DMS53 treated with DMSO at 0.1 percent for 48 hours (cell line): ENCODE measurements around the gene CDNF.
"Not testable (repeated sequence)": the region's sequence is repeated elsewhere in the genome, so short reads cannot be mapped to it uniquely, and the experiment has no call there.

Experiments used
- DNase-seq: peaks from one replicate; lab custom pipeline; 2025; ENCODE audit not compliant: unreplicated experiment; lab: John Stamatoyannopoulos, UW

Gene CDNF

DNA sequence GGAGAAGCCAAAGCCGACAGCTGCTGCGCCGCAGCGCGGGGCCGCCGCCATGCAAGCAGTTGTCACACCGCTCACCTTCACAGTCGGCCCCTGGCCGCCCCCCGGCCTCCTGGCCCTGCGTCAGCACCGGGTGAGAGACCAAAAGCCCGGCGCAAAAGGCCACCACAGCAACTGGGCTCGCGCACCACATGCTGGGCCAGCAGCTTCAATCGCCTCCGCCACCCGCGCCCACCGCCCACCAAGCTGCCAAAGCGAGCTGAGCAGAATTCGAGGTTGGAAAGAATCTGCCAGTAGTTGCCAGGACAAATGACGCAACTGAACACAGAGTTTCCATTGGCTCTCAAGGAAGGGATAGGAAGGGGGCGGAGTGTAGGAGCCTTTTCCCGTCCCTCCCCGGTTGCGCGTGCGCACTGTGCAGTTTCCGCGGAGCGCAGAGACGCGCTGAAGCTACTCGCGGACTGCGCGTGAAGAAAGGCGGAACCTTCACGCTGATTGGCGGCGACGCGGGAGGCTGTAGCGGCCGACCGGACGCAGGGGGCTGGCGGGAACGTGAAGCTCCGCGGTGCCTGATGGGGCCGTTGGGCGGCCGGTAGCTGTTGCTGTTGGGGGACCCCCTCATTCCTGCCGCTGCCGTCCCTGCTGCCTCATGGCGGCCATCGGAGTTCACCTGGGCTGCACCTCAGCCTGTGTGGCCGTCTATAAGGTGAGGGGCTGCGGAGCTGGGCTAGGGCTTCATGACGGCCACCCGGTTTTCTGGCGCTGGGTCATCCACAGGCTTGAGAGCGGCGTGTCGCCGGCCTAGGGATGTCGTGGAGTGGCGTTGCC is at the start of gene CDNF, which contains the start of the genes HSPA14 and MSANTD7:
Gene CDNF, minus strand, starts transcription at position 281 of the 825 bp plus-strand sequence. Its CDS starts 91 bp downstream, at position 190.
Gene HSPA14, plus strand, starts transcription at position 550 of the 825 bp plus-strand sequence. Its CDS starts 97 bp downstream, at position 647.
Gene MSANTD7, plus strand, starts transcription at position 550 of the 825 bp plus-strand sequence. CDS start 3,979 bp downstream, outside the sequence.
- DNase-seq, result peak; percentile 100

DNA sequence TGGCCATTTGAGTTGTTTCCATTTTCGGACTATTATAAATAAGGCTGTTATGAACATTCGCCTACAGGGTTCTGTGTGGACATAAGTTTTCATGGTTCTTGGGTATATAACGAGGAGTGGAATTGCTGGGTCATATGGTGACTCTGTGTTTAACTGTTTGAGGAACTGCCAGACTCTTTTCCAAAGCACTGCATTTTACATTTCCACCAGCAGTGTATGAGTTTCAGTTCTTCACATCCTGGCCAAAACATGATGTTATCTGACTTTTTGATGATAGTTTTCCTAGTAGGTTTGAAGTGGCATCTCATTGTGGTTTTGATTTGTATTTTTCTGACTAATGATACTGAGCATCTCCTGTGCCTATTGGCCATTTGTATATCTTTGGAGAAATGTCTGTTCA is 46.2 kb upstream of the CDNF start:
- DNase-seq, result no peak

DNA sequence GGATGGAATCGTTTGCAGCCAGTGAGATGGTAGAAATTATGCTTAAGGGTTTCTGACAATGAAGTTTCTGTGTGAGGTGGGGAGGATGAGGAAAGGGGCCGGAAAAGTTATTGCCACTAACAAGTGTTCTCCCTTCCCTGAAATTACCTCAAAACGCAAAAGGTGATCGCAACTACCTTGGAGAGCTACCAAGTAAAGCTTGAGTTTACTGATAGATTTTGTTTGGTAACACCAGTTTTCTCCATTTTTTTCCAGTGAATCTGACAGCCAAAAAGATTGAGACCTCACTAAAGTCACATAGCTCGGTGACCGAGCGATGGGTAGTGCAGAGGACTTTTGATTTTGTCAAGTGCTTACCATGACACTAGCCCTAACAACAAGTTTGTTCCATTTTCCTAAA is 42.4 kb upstream of the CDNF start:
- DNase-seq, result no peak

DNA sequence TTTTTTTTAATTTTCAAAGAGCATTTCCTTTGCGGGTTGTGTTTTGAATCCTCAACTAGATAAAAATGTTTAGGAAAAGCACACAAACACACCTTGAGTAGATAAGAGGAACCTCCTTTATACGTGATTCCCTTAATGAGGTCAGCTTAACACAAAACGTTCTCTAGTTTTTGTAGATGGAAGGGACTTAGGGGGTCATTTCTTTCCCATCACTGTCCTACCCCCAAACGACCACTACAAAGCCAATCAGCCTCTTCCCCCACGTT is 42.0 kb upstream of the CDNF start:
- no peak for DNase-seq

GRCh38 chr10:14879124-14879927 is 41.5 kb upstream of the CDNF start:
- DNase-seq, result no peak

DNA sequence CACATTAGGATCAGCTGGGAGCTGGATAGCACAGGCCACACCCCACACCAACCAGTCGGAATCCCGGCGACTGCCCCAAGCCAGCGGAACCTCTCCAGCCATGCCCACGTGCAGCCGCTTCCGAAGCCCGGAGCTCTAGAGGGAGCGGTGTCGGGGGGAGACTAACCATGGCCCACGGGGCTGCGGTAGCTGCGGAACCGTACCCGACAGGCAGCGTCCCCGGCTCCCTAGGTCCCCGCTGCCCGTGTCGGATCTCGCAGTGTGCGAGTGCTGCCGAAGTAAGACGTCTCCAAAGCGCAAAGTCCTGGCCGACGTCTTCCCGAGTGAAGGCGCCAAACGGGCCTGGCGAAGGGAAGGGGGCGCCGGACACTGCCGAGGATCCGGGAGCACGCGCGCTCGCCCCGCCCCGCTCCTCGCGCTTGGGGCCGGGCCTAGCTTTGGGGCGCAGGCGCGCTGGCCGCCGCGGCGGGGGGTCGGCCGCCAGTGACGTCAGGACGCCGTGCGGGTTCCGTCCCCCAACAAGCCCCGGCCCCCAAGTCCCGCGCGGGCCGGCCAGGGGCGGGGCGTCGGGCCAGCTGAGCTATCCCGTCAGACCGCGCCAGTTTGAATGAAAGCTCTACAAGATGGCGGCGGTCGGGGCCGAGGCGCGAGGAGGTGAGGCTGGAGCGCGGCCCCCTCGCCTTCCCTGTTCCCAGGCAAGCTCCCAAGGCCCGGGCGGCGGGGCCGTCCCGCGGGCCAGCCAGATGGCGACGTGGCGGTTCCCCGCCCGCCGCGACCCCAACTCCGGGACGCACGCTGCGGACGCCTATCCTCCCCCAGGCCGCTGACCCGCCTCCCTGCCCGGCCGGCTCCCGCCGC is 40.7 kb upstream of the CDNF start, which contains the start of gene SUV39H2:
Gene SUV39H2, plus strand, starts transcription at position 601 of the 858 bp plus-strand sequence. Its CDS starts 23 bp downstream, at position 624.
- DNase-seq, result peak; percentile 85

DNA sequence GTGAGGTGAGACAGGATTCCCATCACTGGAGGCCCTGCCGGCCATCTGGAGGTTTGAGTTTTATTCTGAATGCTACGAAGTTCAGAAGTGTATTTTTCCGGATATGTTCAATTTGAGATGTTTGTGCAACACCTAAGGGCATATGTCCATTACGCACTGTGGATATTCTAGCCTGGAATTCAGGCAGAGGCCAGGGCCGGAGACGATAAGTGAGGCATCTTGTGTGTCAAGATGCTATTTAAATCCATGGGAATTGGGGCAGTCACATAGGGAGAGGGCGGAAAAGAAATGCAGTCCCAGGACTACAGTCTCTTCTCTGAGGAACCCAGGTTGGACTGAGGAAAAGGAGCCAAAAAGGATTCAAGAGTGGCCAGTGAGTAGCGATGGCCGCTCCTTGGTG is 38.9 kb upstream of the CDNF start:
- no peak for DNase-seq

- no peak for DNase-seq
Measured at GRCh38 chr10:14875941-14876340, 38.1 kb upstream of the CDNF start.

- DNase-seq, result no peak
Measured at GRCh38 chr10:14873090-14873760, 35.4 kb upstream of the CDNF start.

DNA sequence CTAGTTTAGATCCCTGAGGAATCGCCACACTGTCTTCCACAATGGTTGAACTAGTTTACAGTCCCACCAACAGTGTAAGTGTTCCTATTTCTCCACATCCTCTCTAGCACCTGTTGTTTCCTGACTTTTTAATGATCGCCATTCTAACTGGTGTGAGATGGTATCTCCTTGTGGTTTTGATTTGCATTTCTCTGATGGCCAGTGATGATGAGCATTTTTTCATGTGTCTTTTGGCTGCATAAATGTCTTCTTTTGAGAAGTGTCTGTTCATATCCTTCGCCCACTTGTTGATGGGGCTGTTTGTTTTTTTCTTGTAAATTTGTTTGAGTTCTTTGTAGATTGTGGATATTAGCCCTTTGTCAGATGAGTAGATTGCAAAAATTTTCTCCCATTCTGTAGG is 27.0 kb upstream of the CDNF start:
- not testable (repeated sequence) for DNase-seq

DNA sequence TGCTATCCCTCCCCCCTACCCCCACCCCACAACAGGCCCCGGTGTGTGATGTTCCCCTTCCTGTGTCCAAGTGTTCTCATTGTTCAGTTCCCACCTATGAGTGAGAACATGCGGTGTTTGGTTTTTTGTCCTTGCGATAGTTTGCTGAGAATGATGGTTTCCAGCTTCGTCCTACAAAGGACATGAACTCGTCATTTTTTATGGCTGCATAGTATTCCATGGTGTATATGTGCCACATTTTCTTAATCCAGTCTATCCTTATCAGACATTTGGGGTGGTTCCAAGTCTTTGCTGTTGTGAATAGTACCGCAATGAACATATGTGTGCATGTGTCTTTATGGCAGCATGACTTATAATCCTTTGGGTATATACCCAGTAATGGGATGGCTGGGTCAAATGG is 26.6 kb upstream of the CDNF start:
- DNase-seq, result not testable (repeated sequence)

DNA sequence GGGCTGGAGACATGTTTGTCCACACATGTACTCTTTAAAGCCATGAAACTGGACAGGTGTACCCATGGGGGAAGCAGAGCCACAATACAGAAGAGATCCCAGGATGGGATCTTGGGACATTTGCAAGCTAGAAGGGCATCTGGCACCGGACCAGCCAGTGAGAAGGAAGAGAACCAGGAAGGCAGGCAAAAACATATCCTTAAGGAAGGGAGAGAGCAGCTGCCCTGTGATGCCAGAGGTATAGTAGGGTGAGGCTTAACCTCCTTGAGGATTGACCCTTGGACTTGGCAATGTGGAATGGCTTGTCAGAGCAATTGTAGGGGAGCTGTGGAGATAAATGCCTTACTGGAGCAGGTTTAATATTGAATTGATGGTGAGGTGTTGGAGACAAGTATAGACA is 23.0 kb upstream of the CDNF start:
- no peak for DNase-seq

- DNase-seq, result no peak
Measured at GRCh38 chr10:14859775-14860174, 21.9 kb upstream of the CDNF start.

GRCh38 chr10:14859043-14859442 is 21.2 kb upstream of the CDNF start:
- no peak for DNase-seq

- DNase-seq, result no peak
Measured at GRCh38 chr10:14858338-14858960, 20.6 kb upstream of the CDNF start.

GRCh38 chr10:14855453-14855852 is 17.6 kb upstream of the CDNF start:
- DNase-seq, result no peak

DNA sequence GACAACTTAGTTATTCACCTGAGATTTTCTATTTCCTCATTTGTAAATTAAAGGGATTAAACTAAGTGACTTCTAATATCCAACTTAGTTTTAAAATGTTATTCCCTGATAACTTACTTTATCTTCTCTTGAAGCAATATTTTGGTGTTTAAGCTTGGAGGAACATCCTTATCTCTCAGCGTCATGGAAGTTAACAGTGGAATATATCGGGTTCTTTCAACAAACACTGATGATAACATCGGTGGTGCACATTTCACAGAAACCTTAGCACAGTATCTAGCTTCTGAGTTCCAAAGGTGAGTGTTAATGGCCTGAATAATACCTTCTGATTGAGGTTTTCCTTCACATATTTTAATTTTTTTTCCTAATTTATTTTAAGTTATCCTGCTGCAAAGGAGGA is 14.4 kb upstream of the CDNF start:
- no peak for DNase-seq

DNA sequence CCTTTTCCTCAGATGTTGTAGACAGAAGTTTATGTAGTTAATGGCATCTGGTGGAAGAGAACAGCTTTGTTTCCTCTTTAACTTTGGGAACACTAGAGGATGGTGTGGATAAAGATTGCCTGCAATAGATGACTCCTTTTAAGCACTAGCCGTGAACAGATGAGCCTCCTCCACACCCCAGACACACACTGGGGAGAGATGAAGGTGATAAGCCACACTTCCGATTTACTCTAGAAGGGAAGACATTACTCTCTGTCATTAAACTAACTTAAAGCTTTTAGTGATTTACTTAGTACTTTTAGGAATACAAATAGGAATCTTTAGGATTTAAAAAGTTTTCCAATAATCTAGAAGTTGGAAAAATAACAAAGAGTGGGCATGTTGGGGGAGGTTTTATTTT is 7.1 kb upstream of the CDNF start:
- DNase-seq, result no peak

- DNase-seq, result no peak
Measured at GRCh38 chr10:14843327-14843988, 5.6 kb upstream of the CDNF start.

GRCh38 chr10:14840178-14840577 is 2.3 kb upstream of the CDNF start:
- no peak for DNase-seq
